B cell (primary cell): ENCODE results near the gene ZNF330. TPM values are rescaled to one million over a fixed set of nuclear protein-coding genes. Genes with fewer than 3 reads are reported as not detected.
"Not testable (repeated sequence)": the region's sequence is repeated elsewhere in the genome, so short reads cannot be mapped to it uniquely, and the experiment has no call there.

Experiments
- ATAC-seq: fragments of 200-7000 bp; cut with Tn5 transposase; one replicate; pipeline ENCODE4 v1.10.0; 2021; ENCODE audit warnings: low read depth, mild to moderate bottlenecking, moderate number of reproducible peaks, moderate library complexity
- CTCF ChIA-PET: fragments of 350-600 bp; sonication (Branson Sonifier 250); formaldehyde crosslinking; loops from one replicate; lab custom pipeline; 2021; ENCODE audit warnings: antibody characterized with exemption, inconsistent platforms; lab: Charles Lee
- POLR2A ChIA-PET: fragments of 350-600 bp; sonication (Branson Sonifier 250); formaldehyde crosslinking; loops from one replicate; lab custom pipeline; 2021; ENCODE audit warnings: antibody characterized with exemption; lab: Charles Lee
- DNase-seq: peaks from one replicate; pipeline ENCODE4 v3.0.0; 2013
- H2AFZ ChIP-seq: 2 replicates; pipeline ENCODE4 v1.6.1; 2012; ENCODE audit warnings: mild to moderate bottlenecking, low read depth, low read length; ENCODE audit not compliant: insufficient read depth, poor library complexity, severe bottlenecking
- H3K27ac ChIP-seq, 2 donors: 1 replicate in 1 of 2; 2 replicates in 1 of 2; pipeline ENCODE4 v1.5.1; 2012 to 2013; ENCODE audit warnings: low read length in 2 of 2, mild to moderate bottlenecking in 2 of 2, moderate library complexity in 1 of 2
- H3K27me3 ChIP-seq, 4 experiments: fragments of 200-600 bp in 1 of 4; sonication (generic) in 1 of 4; replicated peaks in 1 of 4; 1 replicate in 2 of 4; 2 replicates in 2 of 4; pipeline versions ENCODE4 v1.6.1 to v1.7.0; 2013 to 2016; ENCODE audit warnings: low read length in 3 of 4, mild to moderate bottlenecking in 2 of 4, mixed read lengths in 1 of 4, moderate library complexity in 1 of 4; ENCODE audit not compliant: insufficient read depth in 4 of 4, control insufficient read depth in 3 of 4; ENCODE audit errors: control extremely low read depth in 1 of 4
- H3K36me3 ChIP-seq, 2 experiments: replicated peaks in 1 of 2; 1 replicate in 1 of 2; 2 replicates in 1 of 2; pipeline versions ENCODE4 v1.6.1 to v1.7.1; 2013; ENCODE audit warnings: low read length in 1 of 2; ENCODE audit not compliant: insufficient read depth in 2 of 2, control insufficient read depth in 1 of 2; ENCODE audit errors: control extremely low read depth in 1 of 2, extremely low read depth in 1 of 2
- H3K4me1 ChIP-seq, 2 donors: fragments of 200-600 bp in 1 of 2; sonication (generic) in 1 of 2; 1 replicate in 1 of 2; 2 replicates in 1 of 2; pipeline versions ENCODE4 v1.5.1 to v1.6.1; 2013 to 2017; ENCODE audit warnings: low read length in 2 of 2; ENCODE audit not compliant: control insufficient read depth in 2 of 2, insufficient read depth in 2 of 2
- H3K4me2 ChIP-seq: replicated peaks from 2 replicates; pipeline ENCODE3; 2012; ENCODE audit warnings: mild to moderate bottlenecking, low read depth, low read length; ENCODE audit not compliant: poor library complexity, severe bottlenecking
- H3K4me3 ChIP-seq, 5 experiments: fragments of 200-600 bp in 1 of 5; sonication (generic) in 1 of 5; 1 replicate in 3 of 5; 2 replicates in 2 of 5; pipeline versions ENCODE4 v1.5.1 to v1.7.0; 2011 to 2016; ENCODE audit warnings: low read length in 4 of 5, mild to moderate bottlenecking in 4 of 5, low read depth in 2 of 5, control low read depth in 1 of 5, moderate library complexity in 1 of 5; ENCODE audit not compliant: insufficient read depth in 1 of 5; ENCODE audit errors: control extremely low read depth in 1 of 5, extremely low read depth in 1 of 5
- H3K79me2 ChIP-seq: fragments of 200-600 bp; sonication (generic); one replicate; pipeline ENCODE4 v1.6.0; 2016; ENCODE audit warnings: low read length; ENCODE audit not compliant: control insufficient read depth, insufficient read depth
- H3K9ac ChIP-seq: fragments of 200-600 bp; sonication (generic); 2 replicates; pipeline ENCODE4 v1.6.1; 2017; ENCODE audit warnings: mild to moderate bottlenecking, low read length, moderate library complexity
- H3K9me3 ChIP-seq, 3 donors: one replicate each; pipeline versions ENCODE4 v1.6.1 to v1.7.1; 2013; ENCODE audit warnings: low read length in 2 of 3; ENCODE audit not compliant: control insufficient read depth in 2 of 3, insufficient read depth in 1 of 3; ENCODE audit errors: control extremely low read depth in 1 of 3
- H4K20me1 ChIP-seq: 2 replicates; pipeline ENCODE4 v1.6.0; 2012; ENCODE audit warnings: mild to moderate bottlenecking, low read length; ENCODE audit not compliant: insufficient read depth, control insufficient read depth, poor library complexity, severe bottlenecking
- H3K27ac Mint-ChIP-seq: one replicate; pipeline ENCODE4 v1.8.0; 2021; ENCODE audit warnings: mixed read lengths
- H3K27me3 Mint-ChIP-seq: one replicate; pipeline ENCODE4 v1.8.0; 2021; ENCODE audit warnings: mixed read lengths
- H3K4me1 Mint-ChIP-seq: one replicate; pipeline ENCODE4 v1.8.0; 2021; ENCODE audit warnings: mixed read lengths
- H3K4me3 Mint-ChIP-seq: one replicate; pipeline ENCODE4 v1.8.0; 2021; ENCODE audit warnings: mixed read lengths
- H3K9me3 Mint-ChIP-seq: one replicate; pipeline ENCODE4 v1.8.0; 2022; ENCODE audit warnings: mixed read lengths; ENCODE audit not compliant: insufficient read depth
- EZH2 ChIP-seq: IDR thresholded peaks from 2 replicates; pipeline ENCODE4 v1.6.1; 2012; ENCODE audit warnings: borderline replicate concordance, low read depth, mild to moderate bottlenecking, moderate library complexity, low read length; ENCODE audit not compliant: insufficient read depth, poor library complexity, severe bottlenecking
- WGBS: methylation state at CpG from one replicate; pipeline ENCODE4 v1.1.5; 2013; ENCODE audit warnings: missing lambda C conversion rate; ENCODE audit not compliant: insufficient coverage; 5-methylcytosine and 5-hydroxymethylcytosine counted together
- intact Hi-C: fragments of 100-400 bp; cut with micrococcal nuclease; formaldehyde crosslinking; loops from one replicate; pipeline ENCODE4 v1.10.0; 2022
- polyA plus RNA-seq: library from polyadenylated mRNA; depleted of rRNA; stranded (reverse); fragments of >200 nt; gene quantifications from 2 replicates; pipeline ENCODE4 v1.2.3, GENCODE V29; 2012
- total RNA-seq, 2 donors: library from RNA; stranded (reverse); fragments of 120-200 nt in 1 of 2; gene quantifications; 1 replicate in 1 of 2; 2 replicates in 1 of 2; pipeline versions ENCODE4 v1.2.3 to v1.2.4, GENCODE V29; 2013 to 2022
- TF ChIP-seq, protein P1 (sequence below): fragments of 200-600 bp; IDR thresholded peaks from one replicate; pipeline ENCODE4 v1.8.0; 2022; ENCODE audit warnings: antibody characterized with exemption, mild to moderate bottlenecking

Gene ZNF330
- total and polyA plus RNA-seq, 2 donors (not counting 1 experiment from before 2014, with no cell fraction given) = 16.5 to 29.4 TPM

DNA sequence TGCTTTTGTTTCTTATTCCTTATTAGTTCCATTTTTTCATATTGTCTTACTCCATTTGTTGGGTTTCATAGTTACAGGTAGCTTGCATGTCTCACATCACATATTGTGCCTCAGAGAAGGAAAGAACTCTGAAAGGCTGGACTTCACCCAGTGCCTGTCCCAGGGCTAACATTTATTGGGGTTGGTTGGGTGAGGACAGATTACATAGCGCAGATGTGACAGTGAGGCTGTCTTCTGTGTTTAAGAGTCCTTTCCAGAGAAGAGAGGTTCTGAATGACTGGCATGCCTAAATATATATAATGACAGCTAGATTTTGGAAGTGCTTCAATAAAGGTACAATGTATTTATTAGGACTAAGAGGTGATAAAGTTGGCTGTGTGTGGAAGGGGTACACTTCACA is 2.7 kb downstream of the ZNF330 start:
- TF ChIP-seq EZH2 = no peak
- TF ChIP-seq, protein P1, sequence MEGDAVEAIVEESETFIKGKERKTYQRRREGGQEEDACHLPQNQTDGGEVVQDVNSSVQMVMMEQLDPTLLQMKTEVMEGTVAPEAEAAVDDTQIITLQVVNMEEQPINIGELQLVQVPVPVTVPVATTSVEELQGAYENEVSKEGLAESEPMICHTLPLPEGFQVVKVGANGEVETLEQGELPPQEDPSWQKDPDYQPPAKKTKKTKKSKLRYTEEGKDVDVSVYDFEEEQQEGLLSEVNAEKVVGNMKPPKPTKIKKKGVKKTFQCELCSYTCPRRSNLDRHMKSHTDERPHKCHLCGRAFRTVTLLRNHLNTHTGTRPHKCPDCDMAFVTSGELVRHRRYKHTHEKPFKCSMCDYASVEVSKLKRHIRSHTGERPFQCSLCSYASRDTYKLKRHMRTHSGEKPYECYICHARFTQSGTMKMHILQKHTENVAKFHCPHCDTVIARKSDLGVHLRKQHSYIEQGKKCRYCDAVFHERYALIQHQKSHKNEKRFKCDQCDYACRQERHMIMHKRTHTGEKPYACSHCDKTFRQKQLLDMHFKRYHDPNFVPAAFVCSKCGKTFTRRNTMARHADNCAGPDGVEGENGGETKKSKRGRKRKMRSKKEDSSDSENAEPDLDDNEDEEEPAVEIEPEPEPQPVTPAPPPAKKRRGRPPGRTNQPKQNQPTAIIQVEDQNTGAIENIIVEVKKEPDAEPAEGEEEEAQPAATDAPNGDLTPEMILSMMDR = no peak
- Histone ChIP-seq H4K20me1 (peaks cover 10% of the 10 kb centered on the region), H3K4me1 (peaks cover 10 to 18% of the 10 kb centered on the region in 2 donors), H3K9ac (no peak overlapping the region), H3K79me2 (peaks cover 29% of the 10 kb centered on the region), H3K27ac (no peak overlapping the region), H3K4me2 (no peak overlapping the region), H3K36me3 (peaks cover 0 to 22% of the 10 kb centered on the region in 2 experiments), H2AFZ (no peak overlapping the region), H3K4me3 (no peak overlapping the region), H3K27me3 (peaks cover 0 to 4% (median 0%) of the 10 kb centered on the region in 4 experiments), H3K9me3 (no peaks in the 10 kb centered on the region)
- H3K27ac Mint-ChIP-seq = no peak overlapping the region
- no peaks in the 10 kb centered on the region for H3K27me3 Mint-ChIP-seq
- no peak overlapping the region for H3K4me3 Mint-ChIP-seq
- CTCF ChIA-PET = no interaction called here
- ATAC-seq (no peak), DNase-seq (no peak)
- peaks cover 31% of the 10 kb centered on the region for H3K4me1 Mint-ChIP-seq
- POLR2A ChIA-PET = no interaction called here
- no peaks in the 10 kb centered on the region for H3K9me3 Mint-ChIP-seq
- 100% methylated on average over 1 of the region's 1 CpG for WGBS
- intact Hi-C loops = loop anchor here (10.0 kb wide), 1 partner anchor 699 kb away; the partner anchor contains the start of gene ELMOD2

DNA sequence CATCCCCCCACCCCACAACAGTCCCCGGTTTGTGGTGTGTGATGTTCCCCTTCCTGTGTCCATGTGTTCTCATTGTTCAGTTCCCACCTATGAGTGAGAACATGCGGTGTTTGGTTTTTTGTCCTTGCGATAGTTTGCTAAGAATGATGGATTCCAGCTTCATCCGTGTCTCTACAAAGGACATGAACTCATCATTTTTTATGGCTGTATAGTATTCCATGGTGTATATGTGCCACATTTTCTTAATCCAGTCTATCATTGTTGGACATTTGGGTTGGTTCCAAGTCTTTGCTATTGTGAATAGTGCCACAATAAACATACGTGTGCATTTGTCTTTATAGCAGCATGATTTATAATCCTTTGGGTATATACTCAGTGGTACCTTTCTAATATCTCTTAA is 6.6 kb downstream of the ZNF330 start:
- H3K27me3 ChIP-seq, H2AFZ ChIP-seq, H3K27me3 Mint-ChIP-seq, H3K9ac ChIP-seq, H3K4me3 ChIP-seq, H3K9me3 Mint-ChIP-seq, CTCF ChIA-PET, H3K27ac ChIP-seq, POLR2A ChIA-PET, ATAC-seq, H3K9me3 ChIP-seq, H3K4me1 ChIP-seq, H3K27ac Mint-ChIP-seq, DNase-seq, H3K4me2 ChIP-seq, H3K4me3 Mint-ChIP-seq: not testable (repeated sequence)
- H4K20me1 ChIP-seq = peaks cover 15% of the 10 kb centered on the region
- H3K4me1 Mint-ChIP-seq = peaks cover 14% of the 10 kb centered on the region
- intact Hi-C loops = loop anchor here (10.0 kb wide), 1 partner anchor 702 kb away; the partner anchor contains the start of gene ELMOD2
- no CpG with 5 or more reads among the region's 5 CpGs for WGBS
- H3K36me3 ChIP-seq = peaks cover 0 to 57% of the 10 kb centered on the region in 2 experiments
- peaks cover 14% of the 10 kb centered on the region for H3K79me2 ChIP-seq
